GM12872 (cell line): ENCODE results near the gene ZNF568.

Experiments
- CTCF ChIP-seq: IDR thresholded peaks from 3 replicates; pipeline ENCODE4 v1.5.1; 2011; ENCODE audit warnings: low read depth, mild to moderate bottlenecking, low read length, moderate library complexity; ENCODE audit not compliant: insufficient read depth

Gene ZNF568

GRCh38 chr19:36999313-36999712 lies 83.2 kb downstream of the ZNF568 start:
- TF ChIP-seq CTCF = no peak

GRCh38 chr19:37007587-37008220 lies 91.6 kb downstream of the ZNF568 start:
- TF ChIP-seq CTCF = no peak

GRCh38 chr19:37009871-37010270 lies 93.7 kb downstream of the ZNF568 start:
- no peak for TF ChIP-seq CTCF

GRCh38 chr19:37012093-37012745 lies 96.1 kb downstream of the ZNF568 start:
- no peak for TF ChIP-seq CTCF

- TF ChIP-seq CTCF = no peak
Observed at GRCh38 chr19:37014456-37014855, 98.3 kb downstream of the ZNF568 start.

GRCh38 chr19:37045140-37045539 lies 129.0 kb downstream of the ZNF568 start:
- TF ChIP-seq CTCF = no peak
